Vagina (tissue), 2 donors: ENCODE measurements around the gene NLGN1. TPM values are rescaled to one million over a fixed set of nuclear protein-coding genes. Genes with fewer than 3 reads are reported as not detected.
"Not testable (repeated sequence)": the region's sequence is repeated elsewhere in the genome, so short reads cannot be mapped to it uniquely, and the experiment has no call there.

Experiments used
- DNase-seq, 2 donors: peaks; one replicate each; pipeline ENCODE4 v3.0.0-alpha.2; 2017; ENCODE audit errors: extremely low spot score in 2 of 2
- H3K27ac ChIP-seq: fragments of 200-600 bp; sonication (generic); one replicate; pipeline ENCODE4 v1.5.1; 2019
- H3K27me3 ChIP-seq: fragments of 200-600 bp; sonication (generic); one replicate; pipeline ENCODE4 v1.5.1; 2019
- H3K36me3 ChIP-seq, 2 donors: fragments of 200-600 bp; sonication (generic); one replicate each; pipeline ENCODE4 v1.5.1; 2017 to 2019
- H3K4me1 ChIP-seq: fragments of 200-600 bp; sonication (generic); one replicate; pipeline ENCODE4 v1.5.1; 2019
- H3K4me3 ChIP-seq, 2 donors: fragments of 200-600 bp; sonication (generic); 1 replicate in 1 of 2; 2 replicates in 1 of 2; pipeline ENCODE4 v1.5.1; 2016 to 2019
- H3K9me3 ChIP-seq: fragments of 200-600 bp; sonication (generic); one replicate; pipeline ENCODE4 v1.5.1; 2019
- CTCF ChIP-seq, 3 experiments: fragments of 450-650 bp in 2 of 3; fragments of 200-600 bp in 1 of 3; sonication (generic) in 1 of 3; IDR thresholded peaks; one replicate each; pipeline ENCODE4 v1.5.1; 2017 to 2019; ENCODE audit warnings: antibody characterized with exemption in 3 of 3, mild to moderate bottlenecking in 2 of 3, moderate library complexity in 2 of 3
- POLR2A ChIP-seq, 2 donors: fragments of 450-650 bp; IDR thresholded peaks; one replicate each; pipeline ENCODE4 v1.6.1; 2017; ENCODE audit warnings: antibody characterized with exemption in 2 of 2, mild to moderate bottlenecking in 2 of 2, moderate library complexity in 2 of 2
- POLR2AphosphoS5 ChIP-seq, 2 donors: sonication (generic); formaldehyde crosslinking; IDR thresholded peaks; one replicate each; pipeline ENCODE4 v1.9.0; 2017; ENCODE audit warnings: antibody characterized with exemption in 2 of 2, mild to moderate bottlenecking in 2 of 2, low read depth in 1 of 2; ENCODE audit not compliant: insufficient read depth in 1 of 2
- intact Hi-C: fragments of 100-400 bp; cut with DNase I; formaldehyde crosslinking; loops from one replicate; pipeline ENCODE4 v1.15.1; 2023
- total RNA-seq: library from RNA; depleted of rRNA; stranded (reverse); fragments of >200 nt; gene quantifications from one replicate; pipeline ENCODE4 v1.2.3, GENCODE V29; 2016

Gene NLGN1
- 4.7 TPM for total RNA-seq

DNA sequence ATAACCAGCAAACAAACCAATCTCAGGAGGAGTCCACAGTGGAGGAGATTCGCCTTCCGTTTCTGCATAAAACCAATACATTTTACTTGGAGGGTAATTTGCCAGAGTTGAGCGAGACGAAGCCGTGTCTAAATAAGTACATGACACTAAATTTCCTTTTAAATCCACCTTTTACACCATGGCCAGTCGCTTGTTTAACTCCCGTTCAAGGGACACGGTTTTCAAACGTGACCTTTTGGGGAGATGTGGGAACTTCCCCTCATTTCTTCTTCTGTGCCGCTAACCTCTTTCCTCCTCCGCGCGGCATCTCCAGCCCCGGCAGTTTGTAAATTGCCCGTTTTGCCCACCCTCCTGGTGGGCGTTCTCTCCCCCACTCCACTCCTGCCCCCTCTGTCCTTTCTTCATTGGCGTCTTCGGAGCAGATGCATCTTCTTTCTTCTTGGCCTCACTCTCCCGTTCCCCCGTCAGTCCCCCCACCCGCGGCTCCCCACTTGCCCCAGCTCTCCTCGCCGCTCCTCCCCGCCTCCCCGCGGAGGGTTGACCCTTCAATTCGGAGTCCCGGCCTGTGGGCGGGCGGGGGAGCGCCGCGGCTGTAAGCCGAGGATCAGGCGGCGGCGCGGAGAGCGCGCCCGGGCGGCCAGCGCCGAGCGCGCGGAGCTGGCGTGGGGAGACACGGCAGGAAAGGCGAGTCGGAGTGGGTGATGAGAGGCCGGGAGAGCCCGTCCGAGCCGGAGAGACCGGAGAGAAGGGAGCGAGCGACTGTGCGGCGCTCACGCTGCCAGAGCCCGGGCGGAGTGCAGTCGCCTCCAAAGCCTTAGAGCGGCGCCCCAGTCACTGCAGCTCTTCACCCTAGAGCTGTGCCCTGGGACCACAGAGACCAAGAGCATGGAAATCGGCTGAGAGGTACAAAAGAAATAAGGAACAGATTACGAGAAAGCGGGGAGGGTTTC, at the start of gene NLGN1:
Gene NLGN1, plus strand, starts transcription at position 584 of the 950 bp plus-strand sequence.
- intact Hi-C loops, result no loop called here
- TF ChIP-seq POLR2A (IDR thresholded peaks at IDR 0.05) (peak in 1 of 2 donors; percentile 27), POLR2AphosphoS5 (IDR thresholded peaks at IDR 0.05; ENCODE audit: insufficient read depth in 1 of 2, low read depth in 1 of 2) (peak in 1 of 2 donors; percentile 59), CTCF (IDR thresholded peaks at IDR 0.05) (no peak)
- no peaks in the 10 kb centered on the region for H3K9me3 ChIP-seq
- H3K4me1 ChIP-seq, result peaks cover 5% of the 10 kb centered on the region
- no peak for DNase-seq
- H3K27me3 ChIP-seq, result no peaks in the 10 kb centered on the region
- H3K4me3 ChIP-seq, result peak within 1 kb of the TSS; percentile 71 to 73
- H3K36me3 ChIP-seq, result no peaks in the 10 kb centered on the region
- peak within 1 kb of the TSS; percentile 87 for H3K27ac ChIP-seq

- intact Hi-C loops, result no loop called here
- H3K4me3 ChIP-seq, result no peak overlapping the region
- no peaks in the 10 kb centered on the region for H3K36me3 ChIP-seq
- H3K4me1 ChIP-seq, result no peaks in the 10 kb centered on the region
- DNase-seq, result no peak
- H3K9me3 ChIP-seq, result no peaks in the 10 kb centered on the region
- H3K27ac ChIP-seq, result no peak overlapping the region
- TF ChIP-seq POLR2AphosphoS5 (IDR thresholded peaks at IDR 0.05; ENCODE audit: insufficient read depth in 1 of 2, low read depth in 1 of 2) (no peak), POLR2A (IDR thresholded peaks at IDR 0.05) (no peak), CTCF (IDR thresholded peaks at IDR 0.05) (no peak)
- H3K27me3 ChIP-seq, result no peaks in the 10 kb centered on the region
Measured at GRCh38 chr3:173351886-173352285, 45.7 kb upstream of the NLGN1 start.

DNA sequence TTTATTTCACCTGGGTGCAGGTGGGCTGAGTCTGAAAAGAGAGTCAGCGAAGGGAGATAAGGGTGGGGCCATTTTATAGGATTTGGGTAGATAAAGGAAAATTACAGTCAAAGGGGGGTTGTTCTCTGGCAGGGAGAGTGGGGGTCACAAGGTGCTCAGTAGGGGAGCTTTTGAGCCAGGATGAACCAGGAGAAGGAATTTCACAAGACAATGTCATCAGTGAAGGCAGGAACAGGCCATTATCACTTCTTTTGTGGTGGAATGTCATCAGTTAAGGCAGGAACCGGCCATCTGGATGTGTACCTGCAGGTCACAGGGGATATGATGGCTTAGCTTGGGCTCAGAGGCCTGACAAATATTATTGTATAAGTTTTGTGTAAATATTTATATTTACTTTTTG, 44.4 kb upstream of the NLGN1 start:
- H3K27me3 ChIP-seq, H3K4me1 ChIP-seq, H3K36me3 ChIP-seq, H3K4me3 ChIP-seq, intact Hi-C loops, H3K27ac ChIP-seq, DNase-seq, H3K9me3 ChIP-seq: not testable (repeated sequence)

DNA sequence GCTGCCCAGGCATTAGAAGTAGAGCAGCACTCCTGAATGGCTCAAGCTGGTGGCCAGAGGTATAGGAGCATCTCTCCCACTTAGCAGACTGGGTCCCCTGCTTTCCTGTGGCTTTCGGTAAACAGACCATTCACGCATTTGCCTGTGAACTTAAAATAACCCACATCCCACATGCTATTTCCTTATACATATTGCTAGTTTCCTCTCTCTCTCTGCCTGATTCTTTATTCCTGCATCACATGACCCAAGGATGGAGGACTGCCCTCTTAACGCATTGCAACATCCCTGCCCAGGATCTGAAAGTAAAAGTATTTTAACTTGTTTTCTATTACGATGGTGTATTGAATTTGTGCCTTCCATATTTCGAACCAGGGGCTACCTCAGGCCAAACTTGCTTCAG, 43.4 kb upstream of the NLGN1 start:
- Histone ChIP-seq H3K27me3 (no peaks in the 10 kb centered on the region), H3K9me3 (no peaks in the 10 kb centered on the region), H3K4me1 (no peaks in the 10 kb centered on the region), H3K4me3 (no peak overlapping the region), H3K27ac (no peak overlapping the region), H3K36me3 (no peaks in the 10 kb centered on the region)
- TF ChIP-seq POLR2A (IDR thresholded peaks at IDR 0.05), result no peak
- TF ChIP-seq CTCF (IDR thresholded peaks at IDR 0.05), result no peak
- no peak for TF ChIP-seq POLR2AphosphoS5 (IDR thresholded peaks at IDR 0.05; ENCODE audit: insufficient read depth in 1 of 2, low read depth in 1 of 2)
- no peak for DNase-seq
- intact Hi-C loops, result no loop called here

DNA sequence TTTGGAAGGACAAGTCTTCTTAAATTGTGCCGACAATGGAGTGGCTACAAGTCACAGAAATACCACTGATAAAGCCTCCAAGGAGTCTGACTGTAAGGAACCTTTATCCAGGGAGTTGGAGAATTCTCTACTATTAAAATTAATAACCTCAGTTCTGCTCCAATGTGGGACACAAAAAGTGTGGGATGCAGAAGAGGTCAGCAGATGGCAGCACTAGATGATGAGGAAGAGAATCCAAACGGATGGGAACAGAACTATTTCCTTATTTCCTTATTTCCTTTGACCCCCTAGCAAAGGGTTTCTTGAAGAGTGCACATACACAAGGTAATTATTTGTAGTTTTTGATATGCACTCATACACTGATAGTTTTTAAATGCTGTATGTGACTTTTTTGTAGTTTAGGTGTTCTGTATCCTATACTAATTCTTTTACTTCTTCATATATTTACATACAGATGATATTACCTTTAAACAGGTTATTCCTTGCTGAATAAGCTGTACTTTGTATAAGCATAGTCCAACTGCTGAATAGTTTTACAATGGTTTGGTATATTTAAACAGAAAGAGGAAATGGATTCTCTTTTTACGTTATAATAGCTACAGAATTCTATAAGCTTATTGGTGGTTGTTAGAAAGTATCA, 25.6 kb upstream of the NLGN1 start:
- no peaks in the 10 kb centered on the region for H3K27me3 ChIP-seq
- no peaks in the 10 kb centered on the region for H3K36me3 ChIP-seq
- no peaks in the 10 kb centered on the region for H3K4me1 ChIP-seq
- no peak overlapping the region for H3K4me3 ChIP-seq
- intact Hi-C loops, result loop anchor here (5.0 kb wide), 1 partner anchor 310 kb away; no protein-coding TSS in a partner anchor
- no peak overlapping the region for H3K27ac ChIP-seq
- no peak for DNase-seq
- no peaks in the 10 kb centered on the region for H3K9me3 ChIP-seq
- TF ChIP-seq CTCF (IDR thresholded peaks at IDR 0.05), result peak; percentile 29 to 58 (median 48)
- TF ChIP-seq POLR2AphosphoS5 (IDR thresholded peaks at IDR 0.05; ENCODE audit: insufficient read depth in 1 of 2, low read depth in 1 of 2), result no peak
- TF ChIP-seq POLR2A (IDR thresholded peaks at IDR 0.05), result no peak
